Left renal pelvis (tissue), 4 donors: ENCODE measurements around the gene RGL2. TPM values are rescaled to one million over a fixed set of nuclear protein-coding genes. Genes with fewer than 3 reads are reported as not detected.
A peak's percentile ranks its signal among the peaks of the same experiment; 100 is the strongest.
"Not testable (repeated sequence)": the region's sequence is repeated elsewhere in the genome, so short reads cannot be mapped to it uniquely, and the experiment has no call there.

Experiments
- DNase-seq, 4 donors: peaks; one replicate each; pipeline ENCODE4 v3.0.0-alpha.2; 2013; ENCODE audit warnings: low read depth in 4 of 4, low spot score in 3 of 4
- polyA plus RNA-seq, 4 donors: library from polyadenylated mRNA; unstranded; fragments of 120-200 nt; gene quantifications; one replicate each; pipeline ENCODE4 v1.2.1, GENCODE V29; 2013; ENCODE audit not compliant: insufficient read length in 4 of 4

Gene RGL2
- polyA plus RNA-seq, 4 donors, result 96.7 to 133 (median 103) TPM

DNA sequence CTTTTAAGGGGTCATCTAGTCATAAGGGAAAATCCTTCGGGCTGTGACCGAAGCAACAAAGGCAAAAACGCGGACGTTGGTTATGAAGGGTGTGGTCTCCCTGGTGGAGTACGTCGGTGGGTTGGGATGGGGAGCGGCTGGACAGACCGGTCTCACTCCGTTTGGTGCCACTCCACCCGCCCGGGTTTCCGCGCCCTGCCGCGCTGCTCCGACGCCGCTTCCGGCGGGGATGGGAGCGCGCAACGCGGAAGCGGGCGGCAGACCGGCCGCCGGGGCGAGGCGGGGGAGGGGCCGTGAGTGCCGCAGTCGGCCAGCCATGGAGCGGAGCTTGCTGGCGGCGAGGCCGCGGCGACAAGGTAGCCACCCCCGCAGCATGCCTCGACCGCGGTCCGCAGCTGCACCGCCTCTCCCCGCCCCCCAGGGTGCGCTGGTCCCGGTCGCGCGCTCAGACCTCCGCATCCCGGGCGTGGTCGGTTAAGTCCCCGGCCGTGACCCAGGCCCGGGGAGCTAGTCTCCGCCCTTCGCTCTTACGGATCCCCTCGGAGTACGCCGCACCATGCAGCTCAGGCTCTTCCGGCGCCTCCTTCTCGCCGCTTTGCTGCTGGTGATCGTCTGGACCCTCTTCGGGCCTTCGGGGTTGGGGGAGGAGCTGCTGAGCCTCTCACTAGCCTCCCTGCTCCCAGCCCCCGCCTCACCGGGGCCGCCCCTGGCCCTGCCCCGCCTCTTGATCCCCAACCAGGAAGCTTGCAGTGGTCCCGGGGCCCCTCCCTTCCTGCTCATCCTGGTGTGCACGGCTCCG, 21.7 kb downstream of the RGL2 start, which contains the start of gene B3GALT4:
B3GALT4 (plus strand) TSS at position 260 of the 799 bp plus-strand sequence; CDS start at position 557, 297 bp downstream.
- DNase-seq, result peak in 3 of 4 donors; percentile 36 to 53 (median 48)

DNA sequence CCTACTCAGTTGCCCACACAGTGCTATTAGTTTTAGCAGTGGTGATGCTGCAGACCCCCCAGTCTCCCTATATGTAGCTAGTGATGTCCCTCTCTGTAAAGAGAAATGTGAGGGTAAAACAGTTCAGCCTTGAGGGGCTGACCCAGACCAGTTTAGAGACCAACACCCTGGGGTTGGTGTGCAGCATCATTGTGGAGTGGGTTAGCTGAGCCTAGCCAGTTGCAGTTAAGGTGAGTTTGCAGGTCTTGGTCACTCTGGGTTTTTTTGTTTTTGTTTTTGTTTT, 22.2 kb downstream of the RGL2 start:
- DNase-seq, result no peak

DNA sequence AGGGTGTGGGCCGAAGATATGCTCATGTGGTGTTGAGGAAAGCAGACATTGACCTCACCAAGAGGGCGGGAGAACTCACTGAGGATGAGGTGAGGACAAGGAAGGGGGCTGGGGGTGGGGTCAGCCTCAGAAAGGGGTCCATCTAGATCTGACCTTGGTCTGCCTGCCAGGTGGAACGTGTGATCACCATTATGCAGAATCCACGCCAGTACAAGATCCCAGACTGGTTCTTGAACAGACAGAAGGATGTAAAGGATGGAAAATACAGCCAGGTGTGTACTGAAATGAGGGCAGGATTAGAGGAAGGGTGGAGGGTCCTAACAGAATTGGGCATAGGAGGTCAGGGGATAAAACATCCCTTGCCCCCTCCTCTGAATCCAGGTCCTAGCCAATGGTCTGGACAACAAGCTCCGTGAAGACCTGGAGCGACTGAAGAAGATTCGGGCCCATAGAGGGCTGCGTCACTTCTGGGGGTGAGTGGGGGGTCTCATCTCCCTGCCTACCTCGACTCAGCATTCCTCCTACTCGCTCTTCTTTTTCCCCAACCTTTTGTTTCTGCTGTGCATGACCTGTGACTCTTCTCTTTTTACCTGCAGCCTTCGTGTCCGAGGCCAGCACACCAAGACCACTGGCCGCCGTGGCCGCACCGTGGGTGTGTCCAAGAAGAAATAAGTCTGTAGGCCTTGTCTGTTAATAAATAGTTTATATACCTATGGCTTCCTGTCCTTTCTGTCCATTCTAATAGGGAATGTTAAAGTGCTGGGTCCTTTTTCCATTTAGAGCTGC, 22.8 kb downstream of the RGL2 start:
- not testable (repeated sequence) for DNase-seq

DNA sequence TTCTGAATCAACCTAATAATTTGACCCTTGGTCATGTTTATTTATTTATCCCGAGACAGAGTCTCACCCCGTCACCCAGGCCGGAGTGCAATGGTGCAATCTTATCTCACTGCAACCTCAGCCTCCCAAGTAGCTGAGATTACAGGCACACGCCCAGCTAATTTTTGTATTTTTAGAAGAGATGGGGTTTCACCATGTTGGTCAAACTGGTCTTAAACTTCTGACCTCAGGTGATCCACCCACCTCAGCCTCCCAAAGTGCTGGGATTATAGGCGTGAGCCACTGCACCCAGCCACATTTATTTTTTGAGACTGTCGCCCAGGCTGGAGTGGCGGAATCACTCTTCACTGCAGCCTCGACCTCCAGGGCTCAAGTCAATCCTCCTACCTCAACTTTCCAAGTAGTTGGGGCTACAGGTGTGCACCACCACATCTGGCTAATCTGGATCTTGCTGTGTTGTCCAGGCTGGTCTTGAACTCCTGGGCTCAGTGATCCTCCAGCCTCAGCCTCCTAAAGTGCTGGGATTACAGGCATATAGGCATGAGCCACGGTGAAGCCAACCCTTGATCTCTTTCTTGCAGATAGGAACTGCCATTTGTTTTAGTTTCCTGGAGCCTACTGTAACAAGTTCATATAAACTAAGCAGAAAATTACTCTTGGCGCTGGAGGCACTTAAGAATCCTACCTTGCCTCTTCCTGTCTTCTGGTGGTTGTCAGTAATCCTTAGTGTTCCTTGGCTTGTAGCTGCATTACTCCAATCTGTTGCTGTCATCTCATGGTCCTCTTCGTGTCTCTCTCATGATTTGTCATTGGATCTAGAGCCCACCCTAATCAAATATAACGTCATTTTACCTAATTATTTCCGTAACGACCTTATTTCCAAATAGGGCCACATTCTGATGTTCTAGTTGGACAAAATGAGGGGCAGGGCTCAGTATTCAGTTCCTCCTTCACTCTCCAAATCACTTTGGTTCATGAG, 24.5 kb downstream of the RGL2 start:
- DNase-seq, result no peak

DNA sequence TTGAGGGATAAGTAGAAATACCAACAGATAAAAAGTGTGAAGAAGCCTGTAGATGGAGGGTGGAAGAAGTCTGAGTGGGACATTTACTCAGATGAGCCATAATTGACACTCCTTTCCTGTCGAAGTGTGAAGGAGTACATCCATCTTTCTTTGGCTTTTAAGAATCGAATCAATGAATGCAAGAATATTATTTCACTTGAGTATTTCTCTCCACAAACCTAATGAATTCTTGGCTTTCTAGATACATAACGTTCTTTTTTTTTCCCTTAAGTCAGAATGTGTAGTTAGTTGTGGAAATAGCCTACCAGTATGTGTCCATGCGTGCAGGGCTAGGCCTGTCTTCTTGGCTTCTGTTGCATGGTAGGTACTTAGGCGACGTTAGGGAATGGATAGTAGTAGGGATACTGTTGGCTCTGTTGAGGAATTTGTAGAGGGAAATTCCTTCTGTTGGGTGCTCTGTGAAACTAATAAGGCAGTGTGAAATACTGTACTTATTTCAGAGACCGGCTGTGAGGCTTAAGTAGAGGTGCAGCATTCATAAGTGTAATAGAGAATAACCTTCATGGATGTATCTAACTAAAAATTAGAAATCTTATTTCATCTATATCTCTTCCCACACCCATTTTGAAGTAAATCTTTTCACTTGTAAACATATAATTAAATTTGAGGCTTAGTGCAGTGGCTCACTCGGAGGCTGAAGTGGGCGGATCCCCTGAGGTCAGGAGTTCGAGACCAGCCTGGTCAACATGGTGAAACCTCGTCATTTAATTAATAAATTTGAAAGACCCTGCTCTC, 25.4 kb downstream of the RGL2 start:
- no peak for DNase-seq

DNA sequence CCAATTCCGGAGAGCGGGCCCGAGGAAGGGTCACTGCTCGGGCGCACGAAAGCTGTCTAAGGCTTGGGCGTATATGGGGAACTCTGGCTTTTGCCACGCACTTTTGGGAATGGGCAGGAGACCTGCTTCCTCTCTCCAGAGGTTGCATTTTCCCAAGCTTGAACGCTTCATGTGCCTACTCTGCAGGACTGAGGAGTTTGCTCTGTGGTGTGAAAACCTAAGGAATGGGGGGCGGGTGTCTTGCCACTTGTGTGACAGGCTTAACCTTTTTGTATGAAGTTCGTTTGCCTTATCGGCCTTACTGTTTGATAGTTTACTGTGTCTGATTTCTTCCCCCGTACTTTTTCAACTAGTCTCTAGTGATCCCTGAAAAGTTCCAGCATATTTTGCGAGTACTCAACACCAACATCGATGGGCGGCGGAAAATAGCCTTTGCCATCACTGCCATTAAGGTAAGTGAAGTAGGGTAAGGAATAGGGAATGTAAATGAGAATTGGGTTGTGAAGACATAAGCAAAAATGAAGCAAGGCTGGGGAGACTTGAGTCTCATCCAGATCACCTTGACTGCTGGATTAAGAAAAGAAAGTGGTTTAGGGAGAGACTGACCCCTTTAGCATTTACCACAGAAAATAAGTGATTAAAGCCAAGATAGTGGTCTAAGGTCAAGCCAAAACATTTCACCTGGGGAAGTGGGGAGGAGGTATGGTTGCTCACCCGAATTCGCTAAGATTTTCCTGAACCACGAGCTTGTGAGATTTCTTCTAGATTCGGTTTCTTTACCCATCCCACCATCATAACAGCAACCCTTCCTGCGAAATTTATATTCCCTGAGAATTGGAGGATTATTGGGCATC, 26.2 kb downstream of the RGL2 start:
- DNase-seq, result no peak

DNA sequence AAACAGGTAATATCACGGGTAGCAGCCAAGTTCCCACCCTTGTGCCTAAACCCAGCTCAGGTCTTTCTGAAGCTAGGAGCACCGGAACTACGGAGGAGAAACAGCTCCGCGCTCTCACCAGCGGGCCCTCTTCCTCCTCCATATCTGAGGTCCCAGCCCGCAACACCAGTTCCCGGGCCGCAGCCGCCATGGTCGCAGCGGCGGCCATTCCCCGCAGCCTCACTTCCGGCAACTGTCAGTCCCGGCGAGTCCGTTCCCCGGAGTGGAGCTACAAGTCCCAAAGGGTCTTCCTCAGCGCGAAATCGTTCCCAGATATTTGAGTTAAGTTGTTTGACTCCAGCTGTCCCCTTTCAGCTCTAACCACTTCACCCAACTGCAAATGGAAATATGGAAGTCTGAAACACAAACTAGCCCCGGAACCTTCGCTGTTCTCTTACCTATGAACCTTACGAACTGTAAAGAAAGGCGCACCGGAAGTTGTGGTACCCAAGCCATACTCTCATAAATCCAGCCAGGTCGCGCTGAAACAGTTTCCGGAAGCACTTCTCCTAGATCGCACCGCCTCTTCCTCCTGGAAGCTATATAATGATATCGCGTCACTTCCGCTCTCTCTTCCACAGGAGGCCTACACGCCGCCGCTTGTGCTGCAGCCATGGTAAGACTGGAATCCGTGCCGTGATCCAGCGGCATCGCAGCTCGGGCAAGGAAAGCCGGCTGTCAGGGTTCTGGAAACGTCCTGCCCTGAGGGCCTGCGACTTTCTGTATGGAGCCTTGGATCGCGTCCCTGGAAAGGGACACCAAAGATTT, 27.1 kb downstream of the RGL2 start, which contains the start of the genes RPS18 and VPS52:
RPS18 (plus strand) TSS at position 608 of the 807 bp plus-strand sequence; CDS start at position 653, 45 bp downstream.
VPS52 (minus strand) TSS at position 409 of the 807 bp plus-strand sequence; CDS start at position 208, 201 bp downstream.
- peak; percentile 97 to 99 (median 98) for DNase-seq

DNA sequence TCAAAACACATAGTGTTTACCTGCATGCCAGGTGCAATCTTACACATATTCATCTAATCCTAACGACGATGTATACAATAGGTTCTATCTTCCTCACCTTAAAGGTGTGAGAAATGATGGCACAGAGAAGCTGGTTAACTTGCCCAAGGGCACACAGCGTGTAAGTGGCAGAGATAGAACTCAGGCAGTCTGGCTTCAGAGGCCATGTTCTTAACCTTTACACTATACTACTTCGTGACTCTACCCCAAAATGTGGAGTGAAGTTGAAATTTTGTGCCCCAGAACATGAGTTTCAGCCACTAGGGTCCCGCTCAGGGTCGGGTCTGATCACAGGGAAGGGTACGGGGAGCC, 27.6 kb downstream of the RGL2 start:
- no peak for DNase-seq

DNA sequence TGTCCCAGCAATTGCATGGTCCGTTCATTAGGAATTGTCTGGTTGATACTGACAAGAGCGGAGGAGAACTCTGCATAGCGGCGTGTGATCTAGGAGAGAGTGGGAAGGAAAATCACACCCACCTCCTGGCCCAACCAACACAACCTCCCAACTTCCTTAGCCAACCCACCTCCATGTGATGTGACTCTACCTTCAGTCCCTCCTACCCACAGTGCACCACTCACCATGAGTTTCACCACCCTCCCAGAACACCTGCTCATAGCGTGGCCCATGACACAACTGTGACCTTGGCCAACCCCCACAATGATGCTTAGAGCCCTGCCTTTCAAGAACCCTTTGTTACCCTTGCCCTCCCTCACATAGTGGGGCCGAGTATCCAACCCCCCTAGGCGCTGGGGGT, 34.7 kb downstream of the RGL2 start:
- no peak for DNase-seq

DNA sequence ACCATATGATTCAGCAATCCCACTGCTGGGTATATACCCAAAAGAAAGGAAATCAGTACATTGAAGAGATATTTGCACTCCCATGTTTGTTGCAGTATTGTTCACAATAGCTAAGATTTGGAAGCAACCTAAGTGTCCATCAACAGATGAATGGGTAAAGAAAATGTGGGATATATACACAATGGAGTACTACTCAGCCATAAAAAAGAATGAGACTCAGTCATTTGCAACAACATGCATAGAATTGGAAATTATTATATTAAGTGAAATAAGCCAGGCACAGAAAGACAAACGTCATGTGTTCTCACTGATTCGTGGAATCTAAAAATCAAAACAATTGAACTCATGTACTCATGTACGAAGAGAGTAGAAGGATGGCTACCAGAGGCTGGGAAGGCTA, 36.3 kb downstream of the RGL2 start:
- DNase-seq, result not testable (repeated sequence)

DNA sequence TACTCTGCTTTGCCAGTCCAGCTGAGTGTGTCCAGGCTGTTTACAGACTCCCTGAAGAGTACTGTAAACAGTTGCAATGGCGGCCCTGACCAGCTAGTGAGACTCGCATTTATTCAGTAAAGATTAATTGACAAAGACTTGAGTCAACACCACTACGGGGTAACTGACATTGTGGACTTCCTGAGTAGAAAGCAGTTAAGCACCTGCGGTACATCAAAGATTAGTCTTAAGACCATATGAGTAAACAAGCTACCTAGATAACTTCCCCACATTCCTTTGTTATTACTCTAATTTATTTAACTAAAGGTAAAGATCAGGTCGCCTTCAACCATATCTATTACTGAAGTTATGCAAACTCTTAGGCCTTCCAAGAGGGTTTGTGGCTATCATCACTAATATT, 39.7 kb downstream of the RGL2 start:
- DNase-seq, result no peak

DNA sequence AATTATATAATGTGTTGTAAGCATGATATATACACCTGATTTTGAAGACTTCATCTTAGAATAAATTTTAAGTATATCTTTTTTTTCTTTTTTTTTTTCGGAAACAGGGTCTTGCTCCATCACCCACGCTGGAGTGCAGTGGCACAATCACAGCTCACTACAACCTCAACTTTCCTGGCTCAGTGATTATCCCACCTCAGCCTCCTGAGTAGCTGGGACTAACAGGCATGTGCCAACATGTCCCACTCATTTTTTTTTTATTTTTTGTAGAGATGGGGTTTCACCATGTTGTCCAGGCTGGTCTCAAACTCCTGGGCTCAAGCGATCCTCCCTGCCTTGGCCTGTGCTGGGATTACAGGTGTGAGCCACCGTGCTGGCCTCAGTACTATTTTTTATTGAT, 44.2 kb downstream of the RGL2 start:
- no peak for DNase-seq

DNA sequence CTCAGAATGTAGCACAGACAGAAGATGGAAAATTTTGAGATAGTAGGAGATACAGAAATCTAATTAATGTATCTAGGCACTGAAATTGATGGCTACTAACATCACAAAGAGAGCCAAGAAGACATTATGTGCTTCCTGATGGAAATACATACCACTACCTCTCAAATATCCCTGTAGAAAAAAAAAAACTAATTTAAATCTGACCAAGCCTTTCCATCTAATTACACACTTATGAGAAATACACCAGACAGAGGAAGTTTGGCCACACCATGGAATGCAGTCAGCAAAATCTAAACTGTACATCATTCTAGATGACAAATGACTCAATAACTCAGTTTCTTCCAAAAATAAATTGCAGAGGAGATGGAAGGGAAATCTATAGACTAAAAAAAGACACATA, 46.0 kb downstream of the RGL2 start:
- no peak for DNase-seq

DNA sequence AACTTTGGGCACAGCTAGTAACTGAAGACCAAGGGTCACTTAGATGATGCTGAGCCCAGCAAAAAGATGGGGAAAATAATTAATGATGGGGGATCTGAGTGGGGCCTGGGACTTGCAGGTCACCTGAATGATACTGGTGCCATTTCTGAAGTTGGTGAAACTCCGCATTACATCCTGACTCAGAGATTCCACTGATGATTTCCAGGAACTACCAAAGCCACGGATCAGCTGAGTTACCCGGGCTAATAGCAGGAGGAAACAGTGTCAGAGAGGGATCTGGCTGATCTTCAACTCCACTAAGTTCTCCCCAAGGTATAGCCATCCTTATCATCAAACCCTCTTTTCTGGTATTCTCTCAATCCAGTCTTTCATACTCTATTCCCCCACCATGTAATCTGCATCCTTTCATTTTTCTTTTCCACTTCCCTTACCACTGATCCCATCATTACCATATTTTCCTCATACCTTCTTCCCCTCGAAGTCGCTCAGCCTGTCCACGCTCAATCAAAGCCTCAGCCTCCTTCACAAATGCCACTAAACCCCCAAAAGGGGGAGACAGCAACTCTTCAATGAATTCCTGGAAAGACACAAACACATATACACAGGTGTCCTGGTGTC, 47.2 kb downstream of the RGL2 start:
- no peak for DNase-seq

DNA sequence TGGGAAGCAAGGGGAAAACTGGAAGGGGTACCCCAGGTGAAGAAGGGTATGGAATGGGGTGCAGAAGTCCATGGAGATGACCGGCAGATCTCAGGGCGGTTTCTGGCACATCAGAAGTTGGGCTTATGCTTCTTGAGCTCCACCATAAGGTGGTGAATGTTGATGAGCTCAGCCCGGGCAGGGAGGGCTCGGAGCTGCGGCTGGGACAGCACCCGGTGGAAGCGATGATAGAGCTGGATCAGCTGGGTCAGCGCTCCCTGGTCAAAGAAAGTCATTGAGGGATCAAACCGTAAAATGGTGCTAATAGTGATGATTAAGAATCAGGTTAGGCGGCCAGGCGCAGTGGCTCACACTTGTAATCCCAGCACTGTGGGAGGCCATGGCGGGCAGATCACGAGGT, 48.0 kb downstream of the RGL2 start:
- no peak for DNase-seq

DNA sequence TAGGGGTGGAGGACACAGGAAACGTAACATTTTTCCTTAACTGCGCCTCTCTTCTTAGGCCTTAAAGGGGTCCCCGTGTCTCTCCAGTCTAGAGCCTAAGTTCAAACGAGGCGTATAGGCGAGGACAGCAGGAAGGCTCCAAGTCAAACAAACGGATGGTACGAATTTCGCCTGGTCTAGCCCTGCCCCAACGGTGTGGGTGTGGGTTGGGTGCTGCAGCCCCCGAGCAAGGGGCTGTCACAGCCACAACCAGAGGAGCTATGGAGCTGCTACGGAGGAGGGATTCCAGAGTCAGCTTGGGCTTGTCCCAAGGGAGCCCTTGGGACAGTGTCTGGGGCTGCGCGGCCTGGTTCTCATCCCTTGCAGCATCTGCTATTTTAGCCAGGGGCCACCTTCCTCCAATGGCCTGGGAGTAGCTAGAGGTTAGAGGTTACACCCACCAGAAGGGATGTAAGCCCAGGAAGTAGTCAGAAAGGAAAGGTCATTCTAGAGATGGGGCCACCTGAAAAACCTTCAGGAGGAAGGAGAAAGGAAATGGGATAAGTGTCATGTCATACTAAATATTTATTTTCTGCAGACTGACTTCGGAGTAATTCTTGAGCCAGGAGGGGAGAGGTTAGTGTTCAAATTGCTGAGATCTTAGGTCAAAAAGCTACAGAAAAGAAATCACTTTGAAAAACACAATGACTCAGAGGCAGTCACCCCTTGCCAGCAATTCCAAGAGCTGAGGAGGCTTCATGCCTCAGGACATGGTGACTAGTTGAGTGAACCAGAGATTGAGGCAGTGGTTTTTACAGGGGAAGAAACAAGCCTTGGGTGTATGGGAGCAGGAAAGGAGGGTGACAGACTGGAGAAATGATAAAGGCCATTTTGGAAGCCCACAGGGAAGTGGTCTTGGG, 48.8 kb downstream of the RGL2 start:
- DNase-seq, result no peak
